ENCODE data around the gene TEX2.

The TEX2 gene

DNA sequence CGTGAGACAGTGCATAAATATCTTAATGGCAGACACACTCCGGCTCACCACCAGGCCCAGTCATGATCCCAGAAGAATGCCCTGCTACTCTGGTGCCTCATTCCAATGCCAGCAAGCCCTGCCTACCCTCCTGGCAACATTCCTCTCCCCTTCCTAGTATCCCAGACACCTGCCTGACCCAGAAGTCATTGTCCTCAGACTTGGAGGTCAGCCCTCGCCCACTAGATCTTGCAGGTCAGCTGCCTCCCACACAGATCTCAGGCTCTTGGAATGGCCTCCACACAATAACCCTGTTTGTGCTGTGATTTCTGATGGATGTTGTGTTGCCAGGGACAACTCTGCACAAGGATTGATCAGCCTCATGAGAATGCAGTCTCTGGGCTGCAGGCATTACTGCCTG is 1.8 kb upstream of the TEX2 start:
- DNase-seq (ENCODE audit: low read depth in 2 of 2), result no peak

DNA sequence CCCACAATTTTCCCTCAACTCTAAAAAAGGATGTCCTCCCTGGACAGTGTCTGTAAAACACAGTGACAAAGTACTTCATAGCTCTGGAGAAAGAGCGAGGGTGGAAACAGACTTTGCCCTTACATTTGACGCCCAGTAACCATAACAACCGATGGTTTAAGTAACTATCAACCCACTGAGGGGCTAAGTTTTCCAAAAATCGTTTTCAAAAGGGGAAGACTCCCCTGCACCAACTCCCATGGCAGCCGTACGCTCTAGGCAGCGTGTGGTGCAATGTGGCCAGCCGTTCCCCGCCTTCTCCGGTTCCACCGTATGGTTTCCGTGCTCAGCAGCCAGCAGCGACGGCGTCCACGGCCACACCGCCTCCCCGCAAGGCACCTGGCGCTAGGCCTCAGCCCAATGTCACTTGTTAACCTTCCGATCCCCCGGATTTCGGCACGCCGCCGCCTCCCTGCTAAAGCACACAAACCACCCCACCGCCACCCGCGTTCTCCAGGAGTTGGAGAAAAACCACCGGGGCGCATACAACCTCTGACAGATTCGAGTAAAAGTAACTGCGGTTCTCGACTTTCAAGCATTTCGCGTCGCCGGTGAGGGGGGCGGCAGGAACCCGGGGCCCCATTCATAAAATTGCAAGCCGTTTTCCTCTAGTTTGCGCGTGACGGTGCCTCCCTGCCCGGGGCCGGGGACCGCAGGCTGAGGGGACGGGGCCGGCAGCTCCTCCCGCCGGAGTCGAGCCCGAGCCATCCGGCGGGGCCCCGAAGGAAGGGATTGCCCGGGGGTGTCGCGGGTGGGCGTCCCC is 661 bp downstream of the TEX2 start:
- peak; percentile 35 to 51 for DNase-seq (ENCODE audit: low read depth in 2 of 2)

GRCh38 chr17:64261417-64262145 is 1.5 kb downstream of the TEX2 start:
- no peak for DNase-seq (ENCODE audit: low read depth in 2 of 2)

GRCh38 chr17:64260886-64261285 is 2.2 kb downstream of the TEX2 start:
- DNase-seq (ENCODE audit: low read depth in 2 of 2), result no peak

DNA sequence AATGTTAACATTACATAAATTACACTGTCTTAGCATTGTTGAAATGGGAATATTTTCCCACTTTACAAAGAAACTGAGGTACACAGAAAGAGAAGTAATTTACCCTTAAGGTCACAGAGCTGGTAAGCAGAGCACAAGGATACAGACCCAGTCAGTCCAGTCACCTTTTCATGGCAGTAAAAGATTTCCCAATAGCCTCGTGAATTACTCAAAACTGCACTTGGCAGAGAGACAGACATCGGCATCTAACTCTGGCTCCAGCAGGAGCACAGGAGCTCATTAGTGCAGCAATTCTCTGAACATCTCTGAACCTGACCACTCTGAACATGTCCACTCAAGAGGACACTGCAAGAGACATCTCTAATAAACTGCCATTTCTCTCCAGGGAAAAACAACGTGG is 3.1 kb downstream of the TEX2 start:
- DNase-seq (ENCODE audit: low read depth in 2 of 2), result no peak

- no peak for DNase-seq (ENCODE audit: low read depth in 2 of 2)
Observed at GRCh38 chr17:64259426-64259825, 3.6 kb downstream of the TEX2 start.

GRCh38 chr17:64256913-64257807 is 5.9 kb downstream of the TEX2 start:
- no peak for DNase-seq (ENCODE audit: low read depth in 2 of 2)

DNA sequence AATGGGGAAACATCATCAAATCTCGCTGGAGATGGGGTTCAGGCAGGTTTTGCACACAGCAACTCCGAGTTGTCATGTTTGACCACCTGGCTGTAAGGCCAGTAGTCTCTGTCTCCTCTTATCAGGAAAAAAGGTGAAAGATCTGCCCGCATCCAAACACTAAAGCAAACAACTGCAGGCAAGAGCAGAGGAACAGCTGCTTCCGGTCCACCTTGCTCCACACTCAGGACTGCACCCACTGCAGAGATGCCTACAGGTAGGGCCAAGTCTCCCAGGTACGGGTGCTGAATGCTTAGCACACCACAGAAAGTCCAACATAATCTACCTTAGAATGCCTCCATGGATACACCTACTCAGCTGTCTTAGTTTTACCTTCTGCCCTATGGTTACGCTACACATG is 7.3 kb downstream of the TEX2 start:
- no peak for DNase-seq (ENCODE audit: low read depth in 2 of 2)

DNA sequence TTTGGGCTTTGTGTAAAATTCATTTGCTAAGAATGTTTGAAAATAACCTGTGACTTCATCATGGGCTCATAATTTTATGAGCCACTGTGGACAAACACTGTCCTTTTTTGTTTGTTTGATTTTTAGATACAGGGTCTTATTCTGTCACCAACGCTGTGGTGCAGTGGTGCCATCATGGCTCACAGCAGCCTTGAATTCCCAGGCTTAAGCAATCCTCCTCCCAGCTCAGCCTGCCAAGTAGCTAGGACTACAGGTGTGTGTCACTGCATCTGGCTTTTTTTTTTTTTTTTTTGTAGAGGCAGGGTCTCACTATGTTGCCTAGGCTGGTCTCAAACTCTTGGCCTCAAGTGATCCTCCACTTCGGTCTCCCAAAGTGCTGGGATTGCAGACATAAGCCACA is 8.3 kb downstream of the TEX2 start:
- DNase-seq (ENCODE audit: low read depth in 2 of 2), result no peak

DNA sequence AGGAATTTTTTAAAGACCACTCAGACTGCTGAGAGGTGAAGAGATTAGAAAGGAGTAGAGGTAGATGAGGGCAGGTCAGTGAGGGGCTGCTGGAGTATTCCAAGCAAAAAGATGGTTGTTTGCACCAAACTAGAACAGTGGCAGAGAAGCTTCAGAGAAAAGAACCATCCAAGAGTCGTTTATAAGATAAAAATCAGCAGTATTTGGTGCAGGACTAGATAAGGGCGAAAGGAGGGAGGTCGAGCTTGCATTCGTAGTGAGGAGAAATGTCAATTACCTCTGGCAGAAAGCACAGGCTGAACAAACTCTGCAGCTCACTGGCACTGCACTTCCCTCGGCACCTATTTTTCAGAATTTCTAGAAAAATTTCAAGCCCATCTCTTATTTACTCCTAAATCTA is 9.6 kb downstream of the TEX2 start:
- no peak for DNase-seq (ENCODE audit: low read depth in 2 of 2)

DNA sequence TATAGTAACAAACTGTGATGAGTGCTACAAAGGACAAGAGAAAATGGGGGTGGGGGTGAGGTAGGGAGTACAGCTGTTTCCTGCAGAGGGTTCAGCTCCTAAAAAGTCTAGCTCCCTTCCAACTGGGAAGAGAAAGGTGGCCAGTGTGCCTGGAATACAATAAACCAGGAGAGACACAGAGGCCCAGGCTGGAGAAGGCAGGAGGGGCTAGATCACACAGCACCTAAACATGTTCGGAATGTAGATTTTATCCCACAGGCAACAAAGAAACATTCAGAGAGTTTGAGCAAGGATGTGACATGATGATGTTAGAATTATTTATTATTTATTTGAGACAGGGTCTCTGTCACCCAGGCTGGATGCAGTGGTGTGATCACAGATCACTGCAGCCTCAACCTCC is 10.2 kb downstream of the TEX2 start:
- no peak for DNase-seq (ENCODE audit: low read depth in 2 of 2)

GRCh38 chr17:64250233-64250835 is 12.7 kb downstream of the TEX2 start:
- no peak for DNase-seq (ENCODE audit: low read depth in 2 of 2)

GRCh38 chr17:64247836-64248235 is 15.2 kb downstream of the TEX2 start:
- DNase-seq (ENCODE audit: low read depth in 2 of 2), result no peak

DNA sequence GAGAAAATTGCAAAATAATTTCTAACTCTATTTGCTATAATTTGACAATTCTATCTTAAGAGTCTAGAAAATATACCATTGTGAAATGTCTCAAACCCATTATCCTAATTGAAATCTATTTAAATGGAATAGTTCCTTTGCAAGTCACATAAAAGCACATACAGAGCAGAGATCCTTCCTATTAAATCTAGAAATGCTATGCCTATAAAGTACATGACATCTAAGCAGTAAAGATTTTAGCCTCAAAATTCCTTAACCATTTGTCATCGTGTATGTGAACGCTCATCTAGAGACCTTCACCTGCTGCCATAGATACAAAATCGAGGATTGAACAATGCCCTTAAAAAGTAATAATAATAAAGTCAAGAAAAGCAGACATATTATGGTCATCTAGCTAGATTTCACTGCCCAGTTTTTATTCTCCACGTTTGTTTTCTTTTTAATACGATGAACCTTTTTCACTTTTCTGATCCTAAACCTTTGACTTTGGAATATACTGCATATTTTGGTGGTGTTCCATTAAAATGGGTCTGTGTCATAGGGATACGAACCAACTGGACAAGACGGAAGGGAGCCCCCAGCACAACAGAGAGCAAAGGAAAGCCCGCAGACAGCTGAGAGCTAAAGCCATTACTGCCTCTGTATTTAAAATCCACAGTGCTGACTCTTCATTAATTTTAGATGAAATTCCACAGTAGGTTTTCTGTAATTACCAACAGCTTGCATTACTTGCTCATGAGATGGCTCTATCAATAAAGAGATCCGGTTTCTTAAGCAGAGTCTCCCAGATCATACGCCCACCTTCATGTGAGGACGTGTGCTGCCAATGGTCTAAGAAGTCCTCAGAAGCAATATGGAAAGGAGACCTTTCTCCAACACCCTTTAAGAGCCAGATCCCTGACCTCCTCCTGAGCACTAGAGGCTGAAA is 17.6 kb downstream of the TEX2 start:
- no peak for DNase-seq (ENCODE audit: low read depth in 2 of 2)

- no peak for DNase-seq (ENCODE audit: low read depth in 2 of 2)
Observed at GRCh38 chr17:64244165-64244564, 18.9 kb downstream of the TEX2 start.

DNA sequence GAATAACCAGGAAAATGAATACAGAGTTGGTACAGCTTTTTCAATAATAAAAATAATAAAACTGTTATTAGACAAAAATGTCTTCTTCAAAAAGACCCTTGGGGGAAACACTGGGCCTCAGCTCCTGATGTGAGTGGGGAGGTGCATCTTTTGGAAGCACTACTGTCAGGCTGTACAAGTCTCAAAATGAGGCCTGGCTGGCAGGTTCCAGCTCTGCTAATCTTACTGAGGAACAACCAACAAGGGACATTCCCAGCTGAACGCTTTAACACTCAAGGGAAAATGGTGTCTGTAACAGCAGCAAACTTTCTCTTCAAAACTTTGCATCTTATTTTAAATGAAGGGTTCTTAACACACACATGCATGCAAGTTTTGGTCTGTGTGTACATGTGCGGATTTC is 19.7 kb downstream of the TEX2 start:
- no peak for DNase-seq (ENCODE audit: low read depth in 2 of 2)

- DNase-seq (ENCODE audit: low read depth in 2 of 2), result no peak
Observed at GRCh38 chr17:64242633-64243032, 20.4 kb downstream of the TEX2 start.

DNA sequence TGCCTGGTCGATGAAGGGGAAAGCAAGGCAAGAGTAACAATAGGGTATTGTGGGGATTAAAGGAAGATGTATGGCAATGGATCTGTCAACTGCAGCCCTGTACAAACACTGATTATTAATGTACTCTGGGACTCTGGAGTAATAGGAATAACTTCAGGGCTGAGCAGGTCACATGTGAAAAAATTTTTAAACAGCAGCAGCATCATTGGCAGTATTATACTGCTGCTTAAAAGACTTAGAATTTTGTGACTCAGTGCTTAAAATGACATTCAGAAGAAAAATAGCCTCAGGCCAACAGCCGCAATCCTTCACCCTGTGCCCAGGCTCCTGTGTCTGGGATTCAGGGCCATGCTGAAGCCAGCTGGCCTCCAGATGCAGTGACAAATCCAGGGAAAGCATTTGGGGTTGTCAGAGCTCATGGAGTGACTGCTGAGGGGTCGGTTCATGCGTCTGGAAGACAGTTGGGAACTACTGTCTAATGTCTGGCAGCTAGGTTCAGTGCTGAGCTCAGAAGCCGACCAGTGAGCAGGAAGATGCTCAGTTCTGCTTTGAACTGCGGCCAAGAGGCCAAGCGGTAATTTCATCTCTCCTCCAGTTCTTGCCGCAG is 22.2 kb downstream of the TEX2 start:
- DNase-seq (ENCODE audit: low read depth in 2 of 2), result no peak

- no peak for DNase-seq (ENCODE audit: low read depth in 2 of 2)
Observed at GRCh38 chr17:64240261-64240740, 22.8 kb downstream of the TEX2 start.

- DNase-seq (ENCODE audit: low read depth in 2 of 2), result peak; percentile 17 to 40
Observed at GRCh38 chr17:64238449-64238848, 24.6 kb downstream of the TEX2 start.
